K562 (cell line): ENCODE results near the gene JPT1. TPM values are rescaled to one million over a fixed set of nuclear protein-coding genes. Genes with fewer than 3 reads are reported as not detected.

Experiments used
- BDP1 ChIP-seq: IDR thresholded peaks from 3 replicates; pipeline ENCODE4 v1.6.1; 2011; ENCODE audit not compliant: insufficient read length, insufficient read depth
- GTF3C2 ChIP-seq: IDR thresholded peaks from 3 replicates; pipeline ENCODE4 v1.6.1; 2011; ENCODE audit warnings: borderline replicate concordance, mild to moderate bottlenecking, moderate library complexity; ENCODE audit not compliant: insufficient read length; ENCODE audit errors: extremely low read depth
- HEY1 ChIP-seq: fragments of 250-450 bp; sonication (Bioruptor Pico); IDR thresholded peaks from 2 replicates; pipeline ENCODE4 v1.5.0; 2020; ENCODE audit warnings: mild to moderate bottlenecking, moderate library complexity, borderline replicate concordance
- HSF4 ChIP-seq: fragments of 250-450 bp; sonication (Bioruptor Pico); IDR thresholded peaks from 2 replicates; pipeline ENCODE4 v2.1.2; 2022; ENCODE audit warnings: mild to moderate bottlenecking, moderate library complexity, borderline replicate concordance
- NFXL1 ChIP-seq: fragments of 450-650 bp; formaldehyde crosslinking; IDR thresholded peaks from 2 replicates; pipeline ENCODE4 v1.4.0; 2021; ENCODE audit warnings: mild to moderate bottlenecking
- PHF8 ChIP-seq: fragments of 200-600 bp; sonication (generic); IDR thresholded peaks from 2 replicates; pipeline ENCODE4 v1.6.1; 2012; ENCODE audit warnings: mixed run types, mild to moderate bottlenecking, inconsistent platforms, low read length, moderate library complexity, borderline replicate concordance
- RBM14 ChIP-seq: fragments of 200-400 bp; formaldehyde crosslinking; IDR thresholded peaks from 2 replicates; pipeline ENCODE4 v1.6.1; 2018; ENCODE audit warnings: low read depth, mild to moderate bottlenecking, low read length, moderate library complexity, borderline replicate concordance; ENCODE audit not compliant: insufficient read depth
- SRSF1 ChIP-seq: fragments of 200-400 bp; formaldehyde crosslinking; IDR thresholded peaks from 2 replicates; pipeline ENCODE4 v1.6.1; 2017; ENCODE audit warnings: mild to moderate bottlenecking, low read depth, low read length, moderate library complexity
- ZNF143 ChIP-seq: sonication (generic); formaldehyde crosslinking; IDR thresholded peaks from 2 replicates; pipeline ENCODE4 v1.9.0; 2022; ENCODE audit warnings: mild to moderate bottlenecking, missing genetic modification reagents
- ZNF280B ChIP-seq: fragments of 250-450 bp; sonication (Bioruptor Pico); IDR thresholded peaks from 2 replicates; pipeline ENCODE4 v1.5.1; 2021; ENCODE audit warnings: mild to moderate bottlenecking
- ZNF282 ChIP-seq: sonication (generic); formaldehyde crosslinking; IDR thresholded peaks from 2 replicates; pipeline ENCODE4 v1.8.1; 2023; ENCODE audit warnings: missing genetic modification reagents
- ZNF551 ChIP-seq: fragments of 250-450 bp; sonication (Bioruptor Pico); IDR thresholded peaks from 2 replicates; pipeline ENCODE4 v1.5.0; 2021; ENCODE audit warnings: mild to moderate bottlenecking, moderate library complexity
- ZNF77 ChIP-seq: fragments of 250-450 bp; sonication (Bioruptor Pico); IDR thresholded peaks from 2 replicates; pipeline ENCODE4 v1.5.0; 2020
- polyA plus RNA-seq, 8 experiments: library from polyadenylated mRNA; depleted of rRNA in 4 of 8; stranded (reverse) in 5 of 8; unstranded in 3 of 8; fragments of >200 nt; fragmentation: Nextera tagmentation in 2 of 8; fragmentation: Illumina TruSeq in 1 of 8; extraction: Ambion mirVana in 2 of 8; extraction: Trizol in 1 of 8; gene quantifications; 2 replicates each; pipeline versions ENCODE4 v1.2.1 to v1.2.3, GENCODE V29; 2011 to 2014; ENCODE audit warnings: inconsistent platforms in 1 of 8, missing spikeins in 1 of 8
- total RNA-seq, 7 experiments: library from RNA; depleted of rRNA in 6 of 7; stranded (reverse); fragments of >200 nt in 6 of 7; fragmentation: Illumina TruSeq in 2 of 7; extraction: Trizol in 2 of 7; gene quantifications; 2 replicates each; pipeline versions ENCODE4 v1.2.1 to v1.2.3, GENCODE V29; 2011 to 2021; ENCODE audit warnings: low replicate concordance in 1 of 7
- TF ChIP-seq, protein P1 (sequence below): sonication (generic); formaldehyde crosslinking; IDR thresholded peaks from 2 replicates; pipeline ENCODE4 v1.8.0; 2022; ENCODE audit warnings: mild to moderate bottlenecking, missing genetic modification reagents, borderline replicate concordance
- TF ChIP-seq, protein P2 (sequence below): fragments of 450-650 bp; formaldehyde crosslinking; IDR thresholded peaks from 2 replicates; pipeline ENCODE4 v1.4.0; 2020; ENCODE audit warnings: mild to moderate bottlenecking, mixed read lengths
- TF ChIP-seq, protein P3 (sequence below): fragments of 250-450 bp; sonication (Bioruptor Pico); IDR thresholded peaks from 2 replicates; pipeline ENCODE4 v1.8.0; 2022; ENCODE audit warnings: inconsistent platforms, mild to moderate bottlenecking, moderate library complexity, borderline replicate concordance

The JPT1 gene
- total and polyA plus RNA-seq, 9 of the 15 experiments (the other 6 are each of a cell fraction or from before 2014, with no cell fraction given), result 56.7 to 292 (median 144) TPM

- TF ChIP-seq GTF3C2, result no peak
- TF ChIP-seq ZNF143 (CRISPR knock-in tag), result no peak
- no peak for TF ChIP-seq NFXL1 (CRISPR knock-in tag)
- TF ChIP-seq, protein P1, sequence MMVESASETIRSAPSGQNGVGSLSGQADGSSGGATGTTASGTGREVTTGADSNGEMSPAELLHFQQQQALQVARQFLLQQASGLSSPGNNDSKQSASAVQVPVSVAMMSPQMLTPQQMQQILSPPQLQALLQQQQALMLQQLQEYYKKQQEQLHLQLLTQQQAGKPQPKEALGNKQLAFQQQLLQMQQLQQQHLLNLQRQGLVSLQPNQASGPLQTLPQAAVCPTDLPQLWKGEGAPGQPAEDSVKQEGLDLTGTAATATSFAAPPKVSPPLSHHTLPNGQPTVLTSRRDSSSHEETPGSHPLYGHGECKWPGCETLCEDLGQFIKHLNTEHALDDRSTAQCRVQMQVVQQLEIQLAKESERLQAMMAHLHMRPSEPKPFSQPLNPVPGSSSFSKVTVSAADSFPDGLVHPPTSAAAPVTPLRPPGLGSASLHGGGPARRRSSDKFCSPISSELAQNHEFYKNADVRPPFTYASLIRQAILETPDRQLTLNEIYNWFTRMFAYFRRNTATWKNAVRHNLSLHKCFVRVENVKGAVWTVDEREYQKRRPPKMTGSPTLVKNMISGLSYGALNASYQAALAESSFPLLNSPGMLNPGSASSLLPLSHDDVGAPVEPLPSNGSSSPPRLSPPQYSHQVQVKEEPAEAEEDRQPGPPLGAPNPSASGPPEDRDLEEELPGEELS, result no peak
- TF ChIP-seq ZNF282 (CRISPR knock-in tag), result 0 out of 2 replicates have a peak, but pooled peaks have one; percentile 71
- TF ChIP-seq ZNF77 (CRISPR knock-in tag), result 0 out of 2 replicates have a peak, but pooled peaks have one; percentile 57
- peak; percentile 90; the same call in 1 of the 2 replicates for TF ChIP-seq PHF8
- TF ChIP-seq HEY1 (CRISPR knock-in tag), result no peak
- TF ChIP-seq, protein P2, sequence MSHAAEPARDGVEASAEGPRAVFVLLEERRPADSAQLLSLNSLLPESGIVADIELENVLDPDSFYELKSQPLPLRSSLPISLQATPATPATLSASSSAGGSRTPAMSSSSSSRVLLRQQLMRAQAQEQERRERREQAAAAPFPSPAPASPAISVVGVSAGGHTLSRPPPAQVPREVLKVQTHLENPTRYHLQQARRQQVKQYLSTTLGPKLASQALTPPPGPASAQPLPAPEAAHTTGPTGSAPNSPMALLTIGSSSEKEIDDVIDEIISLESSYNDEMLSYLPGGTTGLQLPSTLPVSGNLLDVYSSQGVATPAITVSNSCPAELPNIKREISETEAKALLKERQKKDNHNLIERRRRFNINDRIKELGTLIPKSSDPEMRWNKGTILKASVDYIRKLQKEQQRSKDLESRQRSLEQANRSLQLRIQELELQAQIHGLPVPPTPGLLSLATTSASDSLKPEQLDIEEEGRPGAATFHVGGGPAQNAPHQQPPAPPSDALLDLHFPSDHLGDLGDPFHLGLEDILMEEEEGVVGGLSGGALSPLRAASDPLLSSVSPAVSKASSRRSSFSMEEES, result no peak
- no peak for TF ChIP-seq HSF4
- TF ChIP-seq RBM14, result 0 out of 2 replicates have a peak, but pooled peaks have one; percentile 52
- TF ChIP-seq SRSF1, result no peak
- TF ChIP-seq BDP1, result no peak
- TF ChIP-seq, protein P3, sequence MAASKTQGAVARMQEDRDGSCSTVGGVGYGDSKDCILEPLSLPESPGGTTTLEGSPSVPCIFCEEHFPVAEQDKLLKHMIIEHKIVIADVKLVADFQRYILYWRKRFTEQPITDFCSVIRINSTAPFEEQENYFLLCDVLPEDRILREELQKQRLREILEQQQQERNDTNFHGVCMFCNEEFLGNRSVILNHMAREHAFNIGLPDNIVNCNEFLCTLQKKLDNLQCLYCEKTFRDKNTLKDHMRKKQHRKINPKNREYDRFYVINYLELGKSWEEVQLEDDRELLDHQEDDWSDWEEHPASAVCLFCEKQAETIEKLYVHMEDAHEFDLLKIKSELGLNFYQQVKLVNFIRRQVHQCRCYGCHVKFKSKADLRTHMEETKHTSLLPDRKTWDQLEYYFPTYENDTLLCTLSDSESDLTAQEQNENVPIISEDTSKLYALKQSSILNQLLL (CRISPR knock-in tag), result no peak
- no peak for TF ChIP-seq ZNF280B (CRISPR knock-in tag)
- no peak for TF ChIP-seq ZNF551 (CRISPR knock-in tag)
Observed at GRCh38 chr17:75131278-75132017, 22.9 kb downstream of the JPT1 start, which contains the start of gene NT5C (continued).
